GM23338 (cell line): Measurements from ENCODE around the gene PPP2R5C. TPM values are rescaled to one million over a fixed set of nuclear protein-coding genes. Genes with fewer than 3 reads are reported as not detected.
"Not testable (repeated sequence)": the region's sequence is repeated elsewhere in the genome, so short reads cannot be mapped to it uniquely, and the experiment has no call there.

Experiments
- ATAC-seq: fragments of 200-7000 bp; cut with Tn5 transposase; 3 replicates; pipeline ENCODE4 v1.9.1; 2020
- DNase-seq: peaks from one replicate; pipeline ENCODE4 v3.0.0-alpha.2; 2015; ENCODE audit warnings: low spot score
- H2AFZ ChIP-seq: fragments of 200-600 bp; sonication (generic); 2 replicates; pipeline ENCODE4 v1.8.0; 2016; ENCODE audit warnings: antibody characterized with exemption, mild to moderate bottlenecking, moderate library complexity
- H3F3A ChIP-seq: fragments of 200-600 bp; sonication (generic); replicated peaks from 2 replicates; pipeline ENCODE4 v1.8.0; 2017; ENCODE audit warnings: antibody characterized with exemption, mixed run types, low read depth
- H3K27ac ChIP-seq: fragments of 200-600 bp; sonication (generic); 2 replicates; pipeline ENCODE4 v1.6.1; 2016; ENCODE audit warnings: low read depth
- H3K27me3 ChIP-seq: fragments of 200-600 bp; sonication (generic); 2 replicates; pipeline ENCODE4 v1.8.0; 2016; ENCODE audit warnings: mild to moderate bottlenecking, mixed run types, moderate library complexity; ENCODE audit not compliant: insufficient read depth
- H3K36me3 ChIP-seq: fragments of 200-600 bp; sonication (generic); 2 replicates; pipeline ENCODE4 v1.8.0; 2016; ENCODE audit warnings: mild to moderate bottlenecking; ENCODE audit not compliant: insufficient read depth
- H3K4me1 ChIP-seq: fragments of 200-600 bp; sonication (generic); 2 replicates; pipeline ENCODE4 v1.8.0; 2016; ENCODE audit warnings: mild to moderate bottlenecking, moderate library complexity; ENCODE audit not compliant: insufficient read depth
- H3K4me2 ChIP-seq: fragments of 200-600 bp; sonication (generic); 2 replicates; pipeline ENCODE4 v1.7.1; 2017; ENCODE audit warnings: mixed run types
- H3K4me3 ChIP-seq: fragments of 200-600 bp; sonication (generic); 2 replicates; pipeline ENCODE4 v1.6.1; 2016; ENCODE audit warnings: mixed run types
- H3K79me2 ChIP-seq: fragments of 200-600 bp; sonication (generic); replicated peaks from 2 replicates; pipeline ENCODE4 v1.8.0; 2017; ENCODE audit warnings: mild to moderate bottlenecking; ENCODE audit not compliant: insufficient read depth
- H3K9me2 ChIP-seq: fragments of 200-600 bp; sonication (generic); 2 replicates; pipeline ENCODE4 v1.8.0; 2017; ENCODE audit not compliant: insufficient read depth
- H4K20me1 ChIP-seq: fragments of 200-600 bp; sonication (generic); replicated peaks from 2 replicates; pipeline ENCODE4 v1.8.0; 2017; ENCODE audit warnings: mild to moderate bottlenecking; ENCODE audit not compliant: insufficient read depth
- H3K27ac Mint-ChIP-seq: 2 replicates; pipeline ENCODE4 v1.8.0; 2020; ENCODE audit warnings: inconsistent platforms, mild to moderate bottlenecking, moderate library complexity, mixed read lengths
- H3K27me3 Mint-ChIP-seq: 3 replicates; pipeline ENCODE4 v1.8.0; 2022; ENCODE audit warnings: low read depth, mild to moderate bottlenecking, moderate library complexity, mixed read lengths, inconsistent platforms; ENCODE audit not compliant: insufficient read depth, poor library complexity
- H3K36me3 Mint-ChIP-seq: 3 replicates; pipeline ENCODE4 v1.8.0; 2021; ENCODE audit warnings: low read depth, mild to moderate bottlenecking, inconsistent platforms, moderate library complexity, mixed read lengths
- H3K4me1 Mint-ChIP-seq: 3 replicates; pipeline ENCODE4 v1.8.0; 2020; ENCODE audit warnings: mild to moderate bottlenecking, inconsistent platforms, mixed read lengths
- H3K4me3 Mint-ChIP-seq: 3 replicates; pipeline ENCODE4 v1.8.0; 2021; ENCODE audit warnings: moderate library complexity, mild to moderate bottlenecking, inconsistent platforms, mixed read lengths
- H3K9me3 Mint-ChIP-seq: 3 replicates; pipeline ENCODE4 v1.8.0; 2020; ENCODE audit warnings: moderate library complexity, mild to moderate bottlenecking, inconsistent platforms, mixed read lengths
- CREB1 ChIP-seq: fragments of 250-450 bp; sonication (Bioruptor Pico); IDR thresholded peaks from 2 replicates; pipeline ENCODE4 v1.5.0; 2020; ENCODE audit warnings: low read depth, mild to moderate bottlenecking, moderate library complexity
- EZH2 ChIP-seq: fragments of 200-600 bp; sonication (generic); IDR thresholded peaks from one replicate; pipeline ENCODE4 v1.8.0; 2017; ENCODE audit warnings: antibody characterized with exemption, mild to moderate bottlenecking, low read depth; ENCODE audit not compliant: unreplicated experiment
- EZH2phosphoT487 ChIP-seq: fragments of 200-600 bp; sonication (generic); IDR thresholded peaks from one replicate; pipeline ENCODE4 v1.8.1; 2018; ENCODE audit warnings: antibody characterized with exemption; ENCODE audit not compliant: unreplicated experiment
- NANOG ChIP-seq: IDR thresholded peaks from 2 replicates; pipeline ENCODE4 v1.6.1; 2016; ENCODE audit warnings: antibody characterized with exemption, borderline replicate concordance
- STAT1 ChIP-seq: IDR thresholded peaks from one replicate; pipeline ENCODE4 v1.6.1; 2016; ENCODE audit warnings: antibody characterized with exemption; ENCODE audit not compliant: unreplicated experiment
- polyA plus RNA-seq: library from polyadenylated mRNA; unstranded; fragments of >200 nt; fragmentation: Nextera tagmentation; extraction: Ambion mirVana; gene quantifications from 2 replicates; pipeline ENCODE4 v1.2.1, GENCODE V29; 2016
- total RNA-seq: library from RNA; depleted of rRNA; stranded (reverse); fragments of >200 nt; shearing (Covaris generic); gene quantifications from 2 replicates; pipeline ENCODE4 v1.2.3, GENCODE V29; 2014
- TF ChIP-seq, protein P1 (sequence below): IDR thresholded peaks from one replicate; pipeline ENCODE4 v1.6.1; 2018; ENCODE audit warnings: antibody characterized with exemption; ENCODE audit not compliant: unreplicated experiment
- TF ChIP-seq, protein P2 (sequence below): fragments of 250-450 bp; sonication (Bioruptor Pico); IDR thresholded peaks from 2 replicates; pipeline ENCODE4 v1.5.0; 2020; ENCODE audit warnings: mild to moderate bottlenecking, moderate library complexity

PPP2R5C gene
- total and polyA plus RNA-seq, 2 experiments from 2014 or later: 75.4 to 79.7 TPM

DNA sequence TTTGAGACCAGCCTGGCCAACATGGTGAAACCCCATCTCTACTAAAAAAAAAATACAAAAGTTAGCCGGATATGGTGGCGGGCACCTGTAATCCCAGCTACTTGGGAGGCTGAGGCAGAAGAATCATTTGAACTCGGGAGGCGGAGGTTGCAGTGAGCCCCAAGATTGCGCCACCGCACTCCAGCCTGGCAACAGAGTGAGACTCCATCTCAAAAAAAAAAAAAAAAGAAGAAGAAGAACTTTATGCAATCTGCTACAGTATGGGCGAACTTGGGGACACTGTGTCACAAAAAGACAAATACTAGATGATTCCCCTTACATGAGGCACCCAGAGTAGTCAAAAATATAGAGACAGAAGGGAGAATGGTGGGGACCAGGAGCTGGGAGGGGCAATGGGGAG lies 35.9 kb upstream of the PPP2R5C start:
- not testable (repeated sequence) for ATAC-seq, H3K36me3 Mint-ChIP-seq, H3K4me3 Mint-ChIP-seq, H3K4me3 ChIP-seq, H3K4me2 ChIP-seq, H3K4me1 ChIP-seq, DNase-seq, H3F3A ChIP-seq, H3K27ac ChIP-seq, H3K9me3 Mint-ChIP-seq, H3K79me2 ChIP-seq, H4K20me1 ChIP-seq, H3K27ac Mint-ChIP-seq, H3K27me3 ChIP-seq, H2AFZ ChIP-seq, H3K36me3 ChIP-seq
- Mint-ChIP-seq H3K27me3 (peaks cover 11% of the 10 kb centered on the region), H3K4me1 (peaks cover 15% of the 10 kb centered on the region)
- H3K9me2 ChIP-seq: peaks cover 12% of the 10 kb centered on the region

DNA sequence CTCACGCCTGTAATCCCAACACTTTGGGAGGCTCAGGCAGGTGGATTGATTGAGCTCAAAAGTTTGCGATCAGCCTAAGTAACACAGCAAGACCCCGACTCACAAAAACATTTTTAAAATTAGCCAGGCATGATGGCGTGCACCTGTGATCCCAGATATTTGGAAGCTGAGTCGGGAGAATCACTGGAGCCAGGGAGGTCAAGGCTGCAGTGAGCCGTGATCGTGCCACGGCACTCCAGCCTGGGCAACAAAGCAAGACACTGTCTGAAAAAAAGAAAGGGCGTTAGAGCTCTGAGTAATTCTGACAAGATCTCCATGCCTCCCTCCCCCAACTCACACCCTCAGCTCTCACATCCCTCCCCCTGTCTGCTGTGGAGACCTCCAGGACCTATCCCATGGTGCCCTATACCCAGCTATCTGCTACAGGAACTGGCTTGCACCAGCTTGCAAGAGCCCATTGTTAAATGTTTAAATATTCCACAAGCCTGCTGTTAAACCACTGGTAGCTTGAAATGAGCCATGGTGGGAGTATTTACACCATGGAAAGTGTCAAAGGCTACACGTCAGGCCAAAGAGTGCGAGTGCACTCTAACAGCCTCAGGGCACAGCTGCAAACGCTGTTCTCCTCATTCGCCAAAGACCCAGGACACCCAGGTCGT lies 35.1 kb upstream of the PPP2R5C start:
- Mint-ChIP-seq H3K4me1 (peaks cover 19% of the 10 kb centered on the region), H3K4me3 (no peak overlapping the region), H3K27me3 (peaks cover 11% of the 10 kb centered on the region), H3K27ac (no peak overlapping the region), H3K36me3 (no peaks in the 10 kb centered on the region), H3K9me3 (peaks cover 4% of the 10 kb centered on the region)
- Histone ChIP-seq H3K4me3 (no peak overlapping the region), H3K27me3 (no peaks in the 10 kb centered on the region), H4K20me1 (no peaks in the 10 kb centered on the region), H3K9me2 (peaks cover 12% of the 10 kb centered on the region), H3F3A (no peaks in the 10 kb centered on the region), H3K27ac (no peak overlapping the region), H3K4me1 (peaks cover 7% of the 10 kb centered on the region), H3K4me2 (no peak overlapping the region), H3K36me3 (no peaks in the 10 kb centered on the region), H3K79me2 (no peaks in the 10 kb centered on the region), H2AFZ (no peak overlapping the region)
- ATAC-seq (peak; percentile 29; the same call in 1 of the 3 replicates), DNase-seq (no peak)
- TF ChIP-seq EZH2phosphoT487: no peak
- TF ChIP-seq STAT1: no peak
- TF ChIP-seq, protein P1, sequence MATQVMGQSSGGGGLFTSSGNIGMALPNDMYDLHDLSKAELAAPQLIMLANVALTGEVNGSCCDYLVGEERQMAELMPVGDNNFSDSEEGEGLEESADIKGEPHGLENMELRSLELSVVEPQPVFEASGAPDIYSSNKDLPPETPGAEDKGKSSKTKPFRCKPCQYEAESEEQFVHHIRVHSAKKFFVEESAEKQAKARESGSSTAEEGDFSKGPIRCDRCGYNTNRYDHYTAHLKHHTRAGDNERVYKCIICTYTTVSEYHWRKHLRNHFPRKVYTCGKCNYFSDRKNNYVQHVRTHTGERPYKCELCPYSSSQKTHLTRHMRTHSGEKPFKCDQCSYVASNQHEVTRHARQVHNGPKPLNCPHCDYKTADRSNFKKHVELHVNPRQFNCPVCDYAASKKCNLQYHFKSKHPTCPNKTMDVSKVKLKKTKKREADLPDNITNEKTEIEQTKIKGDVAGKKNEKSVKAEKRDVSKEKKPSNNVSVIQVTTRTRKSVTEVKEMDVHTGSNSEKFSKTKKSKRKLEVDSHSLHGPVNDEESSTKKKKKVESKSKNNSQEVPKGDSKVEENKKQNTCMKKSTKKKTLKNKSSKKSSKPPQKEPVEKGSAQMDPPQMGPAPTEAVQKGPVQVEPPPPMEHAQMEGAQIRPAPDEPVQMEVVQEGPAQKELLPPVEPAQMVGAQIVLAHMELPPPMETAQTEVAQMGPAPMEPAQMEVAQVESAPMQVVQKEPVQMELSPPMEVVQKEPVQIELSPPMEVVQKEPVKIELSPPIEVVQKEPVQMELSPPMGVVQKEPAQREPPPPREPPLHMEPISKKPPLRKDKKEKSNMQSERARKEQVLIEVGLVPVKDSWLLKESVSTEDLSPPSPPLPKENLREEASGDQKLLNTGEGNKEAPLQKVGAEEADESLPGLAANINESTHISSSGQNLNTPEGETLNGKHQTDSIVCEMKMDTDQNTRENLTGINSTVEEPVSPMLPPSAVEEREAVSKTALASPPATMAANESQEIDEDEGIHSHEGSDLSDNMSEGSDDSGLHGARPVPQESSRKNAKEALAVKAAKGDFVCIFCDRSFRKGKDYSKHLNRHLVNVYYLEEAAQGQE: no peak
- no peak for TF ChIP-seq CREB1 (CRISPR knock-in tag)
- no peak for TF ChIP-seq NANOG
- no peak for TF ChIP-seq EZH2
- TF ChIP-seq, protein P2, sequence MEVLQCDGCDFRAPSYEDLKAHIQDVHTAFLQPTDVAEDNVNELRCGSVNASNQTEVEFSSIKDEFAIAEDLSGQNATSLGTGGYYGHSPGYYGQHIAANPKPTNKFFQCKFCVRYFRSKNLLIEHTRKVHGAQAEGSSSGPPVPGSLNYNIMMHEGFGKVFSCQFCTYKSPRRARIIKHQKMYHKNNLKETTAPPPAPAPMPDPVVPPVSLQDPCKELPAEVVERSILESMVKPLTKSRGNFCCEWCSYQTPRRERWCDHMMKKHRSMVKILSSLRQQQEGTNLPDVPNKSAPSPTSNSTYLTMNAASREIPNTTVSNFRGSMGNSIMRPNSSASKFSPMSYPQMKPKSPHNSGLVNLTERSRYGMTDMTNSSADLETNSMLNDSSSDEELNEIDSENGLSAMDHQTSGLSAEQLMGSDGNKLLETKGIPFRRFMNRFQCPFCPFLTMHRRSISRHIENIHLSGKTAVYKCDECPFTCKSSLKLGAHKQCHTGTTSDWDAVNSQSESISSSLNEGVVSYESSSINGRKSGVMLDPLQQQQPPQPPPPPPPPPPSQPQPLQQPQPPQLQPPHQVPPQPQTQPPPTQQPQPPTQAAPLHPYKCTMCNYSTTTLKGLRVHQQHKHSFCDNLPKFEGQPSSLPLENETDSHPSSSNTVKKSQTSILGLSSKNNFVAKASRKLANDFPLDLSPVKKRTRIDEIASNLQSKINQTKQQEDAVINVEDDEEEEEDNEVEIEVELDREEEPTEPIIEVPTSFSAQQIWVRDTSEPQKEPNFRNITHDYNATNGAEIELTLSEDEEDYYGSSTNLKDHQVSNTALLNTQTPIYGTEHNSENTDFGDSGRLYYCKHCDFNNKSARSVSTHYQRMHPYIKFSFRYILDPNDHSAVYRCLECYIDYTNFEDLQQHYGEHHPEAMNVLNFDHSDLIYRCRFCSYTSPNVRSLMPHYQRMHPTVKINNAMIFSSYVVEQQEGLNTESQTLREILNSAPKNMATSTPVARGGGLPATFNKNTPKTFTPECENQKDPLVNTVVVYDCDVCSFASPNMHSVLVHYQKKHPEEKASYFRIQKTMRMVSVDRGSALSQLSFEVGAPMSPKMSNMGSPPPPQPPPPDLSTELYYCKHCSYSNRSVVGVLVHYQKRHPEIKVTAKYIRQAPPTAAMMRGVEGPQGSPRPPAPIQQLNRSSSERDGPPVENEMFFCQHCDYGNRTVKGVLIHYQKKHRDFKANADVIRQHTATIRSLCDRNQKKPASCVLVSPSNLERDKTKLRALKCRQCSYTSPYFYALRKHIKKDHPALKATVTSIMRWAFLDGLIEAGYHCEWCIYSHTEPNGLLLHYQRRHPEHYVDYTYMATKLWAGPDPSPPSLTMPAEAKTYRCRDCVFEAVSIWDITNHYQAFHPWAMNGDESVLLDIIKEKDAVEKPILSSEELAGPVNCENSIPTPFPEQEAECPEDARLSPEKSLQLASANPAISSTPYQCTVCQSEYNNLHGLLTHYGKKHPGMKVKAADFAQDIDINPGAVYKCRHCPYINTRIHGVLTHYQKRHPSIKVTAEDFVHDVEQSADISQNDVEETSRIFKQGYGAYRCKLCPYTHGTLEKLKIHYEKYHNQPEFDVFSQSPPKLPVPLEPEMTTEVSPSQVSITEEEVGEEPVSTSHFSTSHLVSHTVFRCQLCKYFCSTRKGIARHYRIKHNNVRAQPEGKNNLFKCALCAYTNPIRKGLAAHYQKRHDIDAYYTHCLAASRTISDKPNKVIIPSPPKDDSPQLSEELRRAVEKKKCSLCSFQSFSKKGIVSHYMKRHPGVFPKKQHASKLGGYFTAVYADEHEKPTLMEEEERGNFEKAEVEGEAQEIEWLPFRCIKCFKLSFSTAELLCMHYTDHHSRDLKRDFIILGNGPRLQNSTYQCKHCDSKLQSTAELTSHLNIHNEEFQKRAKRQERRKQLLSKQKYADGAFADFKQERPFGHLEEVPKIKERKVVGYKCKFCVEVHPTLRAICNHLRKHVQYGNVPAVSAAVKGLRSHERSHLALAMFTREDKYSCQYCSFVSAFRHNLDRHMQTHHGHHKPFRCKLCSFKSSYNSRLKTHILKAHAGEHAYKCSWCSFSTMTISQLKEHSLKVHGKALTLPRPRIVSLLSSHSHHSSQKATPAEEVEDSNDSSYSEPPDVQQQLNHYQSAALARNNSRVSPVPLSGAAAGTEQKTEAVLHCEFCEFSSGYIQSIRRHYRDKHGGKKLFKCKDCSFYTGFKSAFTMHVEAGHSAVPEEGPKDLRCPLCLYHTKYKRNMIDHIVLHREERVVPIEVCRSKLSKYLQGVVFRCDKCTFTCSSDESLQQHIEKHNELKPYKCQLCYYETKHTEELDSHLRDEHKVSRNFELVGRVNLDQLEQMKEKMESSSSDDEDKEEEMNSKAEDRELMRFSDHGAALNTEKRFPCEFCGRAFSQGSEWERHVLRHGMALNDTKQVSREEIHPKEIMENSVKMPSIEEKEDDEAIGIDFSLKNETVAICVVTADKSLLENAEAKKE (CRISPR knock-in tag): no peak
